ENCODE data around the gene POLD4.

GRCh38 chr11:67302571-67303131 lies 50.7 kb downstream of the POLD4 start:
- TF ChIP-seq CTCF (IDR thresholded peaks at IDR 0.05; ENCODE audit: borderline replicate concordance, extremely low read depth, low read length, poor library complexity, severe bottlenecking): no peak
- TF ChIP-seq EZH2 (IDR thresholded peaks at IDR 0.05; ENCODE audit: borderline replicate concordance, low read depth, low read length, severe bottlenecking): no peak
